SK-N-SH (cell line): ENCODE measurements around the gene OR13J1.

ENCODE experiments used
- EP300 ChIP-seq, 2 experiments: IDR thresholded peaks; 2 replicates each; pipeline versions ENCODE4 v1.4.0 to v1.6.1; 2012; ENCODE audit warnings: borderline replicate concordance in 1 of 2, low read depth in 1 of 2, low read length in 1 of 2
- GABPA ChIP-seq: IDR thresholded peaks from 2 replicates; pipeline ENCODE4 v1.4.0; 2012; ENCODE audit warnings: low read depth, mild to moderate bottlenecking
- NFIC ChIP-seq: IDR thresholded peaks from 2 replicates; pipeline ENCODE4 v1.4.0; 2012; ENCODE audit warnings: borderline replicate concordance
- POLR2AphosphoS5 ChIP-seq: IDR thresholded peaks from 2 replicates; pipeline ENCODE4 v1.6.1; 2012; ENCODE audit warnings: low read depth, low read length
- RFX5 ChIP-seq: IDR thresholded peaks from 2 replicates; pipeline ENCODE4 v1.6.1; 2012; ENCODE audit warnings: mild to moderate bottlenecking, improper control_type of control experiment, low read length
- SIN3A ChIP-seq: IDR thresholded peaks from 2 replicates; pipeline ENCODE4 v1.6.1; 2012; ENCODE audit warnings: low read depth, mild to moderate bottlenecking, low read length, moderate library complexity, borderline replicate concordance
- YY1 ChIP-seq: IDR thresholded peaks from 2 replicates; pipeline ENCODE4 v1.4.0; 2012; ENCODE audit warnings: low read depth, mild to moderate bottlenecking
- TF ChIP-seq, protein P1 (sequence below): fragments of 200-600 bp; sonication (generic); IDR thresholded peaks from 2 replicates; pipeline ENCODE4 v1.6.1; 2017; ENCODE audit warnings: antibody characterized with exemption, mild to moderate bottlenecking, moderate library complexity

DNA sequence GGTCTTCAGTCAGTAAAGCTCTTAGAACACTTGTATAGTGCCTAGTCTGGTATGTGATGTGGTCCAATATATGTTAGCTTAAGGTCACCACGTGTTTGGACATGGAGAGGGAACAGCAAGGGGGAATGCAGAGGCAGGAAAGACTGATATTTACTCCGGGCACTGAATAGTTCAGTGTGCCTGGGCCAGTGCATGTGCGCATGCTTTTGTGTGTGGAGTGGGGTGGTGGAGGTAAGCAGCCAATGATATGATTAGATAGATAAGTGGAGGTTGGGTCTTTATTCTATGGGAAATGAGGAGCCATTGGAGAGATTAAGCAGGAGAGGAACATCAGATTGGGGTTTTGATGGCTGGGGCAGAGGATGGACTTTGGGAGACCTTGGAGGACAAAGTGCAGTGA lies 14.0 kb downstream of the OR13J1 start:
- TF ChIP-seq, protein P1, sequence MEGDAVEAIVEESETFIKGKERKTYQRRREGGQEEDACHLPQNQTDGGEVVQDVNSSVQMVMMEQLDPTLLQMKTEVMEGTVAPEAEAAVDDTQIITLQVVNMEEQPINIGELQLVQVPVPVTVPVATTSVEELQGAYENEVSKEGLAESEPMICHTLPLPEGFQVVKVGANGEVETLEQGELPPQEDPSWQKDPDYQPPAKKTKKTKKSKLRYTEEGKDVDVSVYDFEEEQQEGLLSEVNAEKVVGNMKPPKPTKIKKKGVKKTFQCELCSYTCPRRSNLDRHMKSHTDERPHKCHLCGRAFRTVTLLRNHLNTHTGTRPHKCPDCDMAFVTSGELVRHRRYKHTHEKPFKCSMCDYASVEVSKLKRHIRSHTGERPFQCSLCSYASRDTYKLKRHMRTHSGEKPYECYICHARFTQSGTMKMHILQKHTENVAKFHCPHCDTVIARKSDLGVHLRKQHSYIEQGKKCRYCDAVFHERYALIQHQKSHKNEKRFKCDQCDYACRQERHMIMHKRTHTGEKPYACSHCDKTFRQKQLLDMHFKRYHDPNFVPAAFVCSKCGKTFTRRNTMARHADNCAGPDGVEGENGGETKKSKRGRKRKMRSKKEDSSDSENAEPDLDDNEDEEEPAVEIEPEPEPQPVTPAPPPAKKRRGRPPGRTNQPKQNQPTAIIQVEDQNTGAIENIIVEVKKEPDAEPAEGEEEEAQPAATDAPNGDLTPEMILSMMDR = no peak
- no peak for TF ChIP-seq RFX5
- no peak for TF ChIP-seq POLR2AphosphoS5
- TF ChIP-seq GABPA = no peak
- no peak for TF ChIP-seq NFIC
- TF ChIP-seq EP300 (IDR thresholded peaks at IDR 0.05; ENCODE audit: borderline replicate concordance in 1 of 2, low read depth in 1 of 2, low read length in 1 of 2) = no peak
- no peak for TF ChIP-seq SIN3A
- TF ChIP-seq YY1 = no peak
